Activated naive CD4-positive, alpha-beta T cell treated with anti-CD3 and anti-CD28 coated beads, Interleukin-2, amount 50 U/mL, for 72 hours (primary cell): ENCODE measurements around the gene EYA3. TPM values are rescaled to one million over a fixed set of nuclear protein-coding genes. Genes with fewer than 3 reads are reported as not detected.
A peak's percentile ranks its signal among the peaks of the same experiment; 100 is the strongest.

Experiments
- ATAC-seq, 2 donors: fragments of 150-1000 bp; cut with Tn5 transposase; 2 replicates each; pipeline ENCODE4 v1.10.0; 2021; ENCODE audit warnings: mild to moderate bottlenecking in 2 of 2, moderate library complexity in 2 of 2
- DNase-seq, 2 donors: peaks; one replicate each; pipeline ENCODE4 v3.0.0; 2021 to 2022; ENCODE audit warnings: low spot score in 2 of 2
- H3K27ac Mint-ChIP-seq, 2 donors: one replicate each; pipeline ENCODE4 v1.8.0; 2022; ENCODE audit warnings: mild to moderate bottlenecking in 2 of 2, mixed read lengths in 2 of 2
- H3K36me3 Mint-ChIP-seq, 2 donors: one replicate each; pipeline ENCODE4 v1.8.0; 2022; ENCODE audit warnings: mixed read lengths in 2 of 2
- H3K9me3 Mint-ChIP-seq, 2 donors: one replicate each; pipeline ENCODE4 v1.8.0; 2022; ENCODE audit warnings: mixed read lengths in 2 of 2
- total RNA-seq, 2 donors: library from RNA; stranded (reverse); gene quantifications; one replicate each; pipeline ENCODE4 v1.2.3, GENCODE V29; 2022

The EYA3 gene
- total RNA-seq, 2 donors from 2014 or later, result 33.1 to 34.4 TPM

- no peaks in the 10 kb centered on the region for H3K9me3 Mint-ChIP-seq
- H3K36me3 Mint-ChIP-seq, result peaks cover 0 to 28% of the 10 kb centered on the region in 2 donors
- ATAC-seq (peak; percentile 53 to 92), DNase-seq (no peak)
- peak overlapping the region in 1 of 2 donors; percentile 10 for H3K27ac Mint-ChIP-seq
Measured at GRCh38 chr1:28058971-28059878, 29.2 kb downstream of the EYA3 start.

- H3K9me3 Mint-ChIP-seq, result no peaks in the 10 kb centered on the region
- DNase-seq, result no peak
- ATAC-seq, result no peak
- no peak overlapping the region for H3K27ac Mint-ChIP-seq
- H3K36me3 Mint-ChIP-seq, result peaks cover 0 to 28% of the 10 kb centered on the region in 2 donors
Measured at GRCh38 chr1:28058168-28058567, 30.2 kb downstream of the EYA3 start.

- DNase-seq (peak; percentile 49 to 78), ATAC-seq (peak; percentile 82 to 96)
- Mint-ChIP-seq H3K9me3 (no peaks in the 10 kb centered on the region), H3K27ac (peak overlapping the region; percentile 8 to 37), H3K36me3 (peaks cover 0 to 23% of the 10 kb centered on the region in 2 donors)
Measured at GRCh38 chr1:28056129-28056925, 32.1 kb downstream of the EYA3 start.

GRCh38 chr1:28050776-28051175 is 37.6 kb downstream of the EYA3 start:
- ATAC-seq, result no peak
- Mint-ChIP-seq H3K36me3 (peaks cover 0 to 17% of the 10 kb centered on the region in 2 donors), H3K27ac (no peak overlapping the region), H3K9me3 (no peaks in the 10 kb centered on the region)
- DNase-seq, result no peak

- no peak for ATAC-seq
- DNase-seq, result no peak
- H3K36me3 Mint-ChIP-seq, result peaks cover 0 to 6% of the 10 kb centered on the region in 2 donors
Measured at GRCh38 chr1:28046716-28047115, 41.7 kb downstream of the EYA3 start.

GRCh38 chr1:28045777-28046176 is 42.6 kb downstream of the EYA3 start:
- H3K36me3 Mint-ChIP-seq, result peaks cover 0 to 6% of the 10 kb centered on the region in 2 donors
- ATAC-seq, result no peak
- DNase-seq, result no peak
- H3K27ac Mint-ChIP-seq, result no peak overlapping the region
- H3K9me3 Mint-ChIP-seq, result no peaks in the 10 kb centered on the region

More at GRCh38 chr1:28046716-28047115, 41.7 kb downstream of the EYA3 start:
- Mint-ChIP-seq H3K27ac (no peak overlapping the region), H3K9me3 (no peaks in the 10 kb centered on the region)

- H3K27ac Mint-ChIP-seq, result no peak overlapping the region
- H3K36me3 Mint-ChIP-seq, result peaks cover 6 to 7% of the 10 kb centered on the region in 2 donors
- no peaks in the 10 kb centered on the region for H3K9me3 Mint-ChIP-seq
- no peak for DNase-seq
- ATAC-seq, result no peak
Measured at GRCh38 chr1:28044399-28044798, 44.0 kb downstream of the EYA3 start.

- DNase-seq, result no peak
- Mint-ChIP-seq H3K36me3 (peaks cover 0 to 7% of the 10 kb centered on the region in 2 donors), H3K9me3 (no peaks in the 10 kb centered on the region), H3K27ac (no peak overlapping the region)
- no peak for ATAC-seq
Measured at GRCh38 chr1:28039341-28039740, 49.1 kb downstream of the EYA3 start.

GRCh38 chr1:28037946-28038345 is 50.5 kb downstream of the EYA3 start:
- no peak for DNase-seq
- no peak overlapping the region for H3K27ac Mint-ChIP-seq
- H3K36me3 Mint-ChIP-seq, result peaks cover 0 to 7% of the 10 kb centered on the region in 2 donors
- no peak for ATAC-seq
- no peaks in the 10 kb centered on the region for H3K9me3 Mint-ChIP-seq

GRCh38 chr1:28037206-28037605 is 51.2 kb downstream of the EYA3 start:
- DNase-seq, result no peak
- peaks cover 0 to 7% of the 10 kb centered on the region in 2 donors for H3K36me3 Mint-ChIP-seq
- no peaks in the 10 kb centered on the region for H3K9me3 Mint-ChIP-seq
- H3K27ac Mint-ChIP-seq, result no peak overlapping the region
- ATAC-seq, result no peak

GRCh38 chr1:28036431-28036830 is 52.0 kb downstream of the EYA3 start:
- no peak for ATAC-seq
- no peak for DNase-seq
- Mint-ChIP-seq H3K9me3 (no peaks in the 10 kb centered on the region), H3K27ac (no peak overlapping the region), H3K36me3 (peaks cover 0 to 7% of the 10 kb centered on the region in 2 donors)

GRCh38 chr1:28035420-28035819 is 53.0 kb downstream of the EYA3 start:
- DNase-seq, result no peak
- Mint-ChIP-seq H3K27ac (no peak overlapping the region), H3K36me3 (peaks cover 0 to 5% of the 10 kb centered on the region in 2 donors), H3K9me3 (no peaks in the 10 kb centered on the region)
- ATAC-seq, result no peak

- H3K9me3 Mint-ChIP-seq, result no peaks in the 10 kb centered on the region
- no peak overlapping the region for H3K27ac Mint-ChIP-seq
- DNase-seq (no peak), ATAC-seq (no peak)
- no peaks in the 10 kb centered on the region for H3K36me3 Mint-ChIP-seq
Measured at GRCh38 chr1:28032281-28032680, 56.1 kb downstream of the EYA3 start.

GRCh38 chr1:28031173-28031572 is 57.2 kb downstream of the EYA3 start:
- no peak for DNase-seq
- Mint-ChIP-seq H3K9me3 (no peaks in the 10 kb centered on the region), H3K36me3 (no peaks in the 10 kb centered on the region), H3K27ac (no peak overlapping the region)
- ATAC-seq, result no peak

GRCh38 chr1:28028873-28029654 is 59.3 kb downstream of the EYA3 start:
- ATAC-seq (no peak), DNase-seq (no peak)
- H3K27ac Mint-ChIP-seq, result no peak overlapping the region
- no peaks in the 10 kb centered on the region for H3K9me3 Mint-ChIP-seq
- H3K36me3 Mint-ChIP-seq, result no peaks in the 10 kb centered on the region

- Mint-ChIP-seq H3K9me3 (no peaks in the 10 kb centered on the region), H3K27ac (no peak overlapping the region), H3K36me3 (no peaks in the 10 kb centered on the region)
- ATAC-seq, result no peak
- DNase-seq, result no peak
Measured at GRCh38 chr1:28027660-28028059, 60.8 kb downstream of the EYA3 start.

GRCh38 chr1:28027238-28027637 is 61.2 kb downstream of the EYA3 start:
- no peak overlapping the region for H3K27ac Mint-ChIP-seq
- no peaks in the 10 kb centered on the region for H3K36me3 Mint-ChIP-seq
- no peaks in the 10 kb centered on the region for H3K9me3 Mint-ChIP-seq
- ATAC-seq (no peak), DNase-seq (no peak)
